ENCODE data around the gene MAP2K6.
A peak's percentile ranks its signal among the peaks of the same experiment; 100 is the strongest.

MAP2K6 gene

DNA sequence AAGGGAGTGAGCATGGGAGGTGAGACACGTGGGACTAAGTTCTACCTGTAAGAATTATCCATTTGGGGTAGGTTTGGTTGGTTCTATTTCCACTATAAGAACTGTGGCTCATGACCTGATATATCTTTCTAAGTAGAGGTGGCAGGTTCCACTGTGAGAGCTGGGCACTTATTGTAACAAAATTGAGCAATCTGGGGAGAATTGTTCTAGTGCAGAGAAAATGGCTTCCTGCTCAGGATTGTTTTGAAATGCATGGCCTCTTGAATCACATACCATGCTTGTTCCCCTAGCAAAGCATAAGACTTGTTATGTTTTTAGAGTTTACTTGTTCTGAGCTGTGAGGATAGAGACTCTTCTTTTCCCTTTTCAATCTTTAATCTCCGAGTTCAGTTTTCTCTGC, 125.9 kb downstream of the MAP2K6 start:
- no peak overlapping the region for H3K4me3 Mint-ChIP-seq
- no peak overlapping the region for H3K27ac Mint-ChIP-seq
- no peaks in the 10 kb centered on the region for H3K4me1 Mint-ChIP-seq
- H3K27me3 Mint-ChIP-seq = no peaks in the 10 kb centered on the region
- peaks cover 53% of the 10 kb centered on the region for H3K36me3 Mint-ChIP-seq
- ATAC-seq = no peak
- H3K9me3 Mint-ChIP-seq = no peaks in the 10 kb centered on the region

DNA sequence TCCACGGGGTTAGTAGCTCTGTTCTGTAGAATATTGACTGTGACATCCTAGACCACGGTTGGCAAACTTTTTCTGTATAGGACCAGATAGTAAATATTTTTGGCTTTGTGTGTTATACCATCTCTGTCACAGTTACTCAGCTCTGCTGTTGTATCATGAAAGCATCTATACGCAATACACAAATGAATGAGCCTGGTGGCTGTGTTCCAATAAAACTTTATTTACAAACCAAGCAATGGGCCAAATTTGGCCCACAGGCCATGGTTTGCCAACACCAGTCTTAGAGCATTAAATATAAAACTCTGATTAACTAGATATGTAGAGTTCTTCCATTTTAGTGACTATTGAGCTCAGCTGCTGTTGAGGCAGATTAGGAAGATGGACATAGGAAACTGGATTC, 132.7 kb downstream of the MAP2K6 start:
- Mint-ChIP-seq H3K9me3 (no peaks in the 10 kb centered on the region), H3K27ac (peak overlapping the region; percentile 36), H3K4me3 (no peak overlapping the region), H3K4me1 (peaks cover 11% of the 10 kb centered on the region), H3K27me3 (no peaks in the 10 kb centered on the region), H3K36me3 (peaks cover 14% of the 10 kb centered on the region)
- ATAC-seq = no peak

DNA sequence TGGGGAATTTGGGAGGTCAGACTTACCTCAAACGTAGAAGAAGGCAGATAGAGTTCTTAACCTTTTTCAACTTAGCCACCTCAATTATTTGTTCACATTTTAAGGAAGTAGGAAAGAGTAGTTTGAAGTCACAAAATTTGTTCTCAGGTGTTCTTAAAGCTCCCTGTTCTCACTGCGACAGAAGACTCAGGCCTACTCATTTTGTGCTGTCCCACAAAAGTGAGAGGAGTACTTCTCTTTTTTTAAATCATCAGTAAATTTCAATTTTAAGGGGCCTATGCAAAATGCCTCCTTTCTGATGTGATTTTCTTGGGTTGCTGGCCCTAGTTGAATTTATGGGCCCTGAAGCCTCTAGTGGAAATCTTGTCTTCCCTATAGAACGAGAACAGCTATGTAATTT, 133.4 kb downstream of the MAP2K6 start:
- H3K9me3 Mint-ChIP-seq = no peaks in the 10 kb centered on the region
- peaks cover 8% of the 10 kb centered on the region for H3K36me3 Mint-ChIP-seq
- peaks cover 11% of the 10 kb centered on the region for H3K4me1 Mint-ChIP-seq

DNA sequence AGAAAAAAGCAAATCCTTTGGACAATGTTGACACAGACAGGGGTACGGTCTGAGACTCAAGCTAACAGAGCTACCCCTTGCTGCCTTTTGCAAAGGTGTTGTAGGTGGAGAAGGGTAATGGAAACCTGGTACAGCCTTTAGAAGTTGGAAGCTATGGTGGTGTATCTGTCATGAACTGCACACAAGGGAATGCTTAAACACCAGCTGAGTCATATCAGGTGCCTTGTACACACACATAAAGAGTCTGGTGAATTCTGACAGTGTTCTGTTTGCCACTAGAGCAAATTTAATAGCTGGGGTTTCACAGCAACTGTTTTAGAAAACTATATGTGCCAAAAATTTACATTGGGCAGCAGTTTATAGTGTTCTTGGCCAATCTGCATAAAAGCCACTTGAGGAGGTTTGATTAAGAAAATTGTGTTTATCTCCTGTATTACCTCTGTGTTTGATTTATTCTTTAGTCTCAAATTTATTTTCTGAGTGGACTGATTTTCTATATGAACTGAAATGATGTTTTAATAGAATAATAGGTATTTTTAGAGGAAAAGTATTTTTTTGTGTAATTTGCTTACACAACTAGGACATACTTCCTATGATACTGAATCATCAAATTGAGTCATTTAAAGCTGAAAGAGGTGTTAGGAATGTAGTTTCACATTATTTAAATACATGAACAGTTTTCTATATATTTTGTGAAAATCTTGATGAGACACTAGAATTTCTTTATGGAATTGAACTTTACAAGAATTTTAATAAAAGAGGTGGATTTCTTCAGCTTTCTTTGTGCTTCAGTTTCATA, 136.9 kb downstream of the MAP2K6 start:
- H3K9me3 Mint-ChIP-seq = no peaks in the 10 kb centered on the region
- peaks cover 11% of the 10 kb centered on the region for H3K4me1 Mint-ChIP-seq
- peak; percentile 58 for ATAC-seq
- no peaks in the 10 kb centered on the region for H3K36me3 Mint-ChIP-seq
- H3K27ac Mint-ChIP-seq = no peak overlapping the region
- no peak overlapping the region for H3K4me3 Mint-ChIP-seq
- no peaks in the 10 kb centered on the region for H3K27me3 Mint-ChIP-seq

More for the DNA sequence above, 133.4 kb downstream of the MAP2K6 start:
- Mint-ChIP-seq H3K4me3 (no peak overlapping the region), H3K27ac (peak overlapping the region; percentile 36), H3K27me3 (no peaks in the 10 kb centered on the region)
- ATAC-seq = peak; percentile 78

DNA sequence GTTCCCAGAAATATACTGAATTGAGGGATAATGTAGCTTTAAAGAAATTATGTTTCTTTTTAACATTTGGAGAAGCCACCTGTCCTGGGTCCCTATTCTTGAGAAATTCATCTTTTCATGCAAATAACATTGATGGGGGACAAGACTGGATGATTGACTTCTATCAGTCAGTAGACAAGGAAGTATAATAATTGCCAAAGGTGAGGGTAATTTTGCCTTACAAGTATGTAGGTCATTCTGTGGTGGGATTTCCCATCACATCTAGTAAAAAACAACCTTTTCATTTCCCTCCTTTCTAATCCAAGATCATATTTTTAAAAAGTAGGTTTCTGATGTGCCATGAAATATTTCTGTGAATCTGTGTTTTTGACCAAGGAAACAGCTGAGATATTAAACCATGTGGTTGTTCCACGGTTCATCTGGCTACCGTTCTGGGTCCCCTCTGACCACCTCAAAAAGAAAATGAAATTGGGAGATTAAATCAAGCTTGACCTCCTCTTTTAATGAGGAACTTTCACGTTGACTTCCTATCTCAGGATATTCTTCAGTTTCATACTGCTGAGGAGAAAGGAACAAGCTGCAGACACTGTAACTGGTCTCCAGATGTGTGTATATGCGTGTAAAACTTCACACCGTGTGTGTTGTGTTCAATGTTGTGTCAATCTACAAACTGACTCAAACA, 138.6 kb downstream of the MAP2K6 start:
- Mint-ChIP-seq H3K27ac (no peak overlapping the region), H3K36me3 (no peaks in the 10 kb centered on the region)

DNA sequence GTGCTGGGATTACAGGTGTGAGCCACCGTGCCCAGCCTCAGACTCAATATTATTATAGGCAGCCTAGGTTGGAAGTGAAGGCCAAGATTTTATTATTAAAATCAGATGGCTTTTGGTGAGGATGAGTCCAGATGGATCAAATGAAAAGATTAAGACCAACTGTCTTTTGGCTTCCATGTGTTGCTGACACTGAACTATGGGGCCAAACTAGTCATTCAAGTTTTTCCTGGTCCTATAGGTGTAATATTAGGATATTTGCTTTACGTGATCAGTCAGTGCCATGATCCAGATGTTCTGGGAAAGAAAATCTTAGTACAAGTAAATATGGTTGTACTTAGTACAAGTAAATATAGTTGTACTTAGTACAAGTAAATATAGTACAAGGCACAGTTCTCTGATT, 140.6 kb downstream of the MAP2K6 start:
- Mint-ChIP-seq H3K36me3 (no peaks in the 10 kb centered on the region), H3K27ac (no peak overlapping the region), H3K4me3 (no peak overlapping the region), H3K9me3 (no peaks in the 10 kb centered on the region), H3K4me1 (no peaks in the 10 kb centered on the region), H3K27me3 (no peaks in the 10 kb centered on the region)
- ATAC-seq = no peak

More for the DNA sequence above, 138.6 kb downstream of the MAP2K6 start:
- H3K4me1 Mint-ChIP-seq = peaks cover 3% of the 10 kb centered on the region
- H3K9me3 Mint-ChIP-seq = no peaks in the 10 kb centered on the region
- ATAC-seq = peak; percentile 8
- H3K4me3 Mint-ChIP-seq = no peak overlapping the region
- no peaks in the 10 kb centered on the region for H3K27me3 Mint-ChIP-seq

DNA sequence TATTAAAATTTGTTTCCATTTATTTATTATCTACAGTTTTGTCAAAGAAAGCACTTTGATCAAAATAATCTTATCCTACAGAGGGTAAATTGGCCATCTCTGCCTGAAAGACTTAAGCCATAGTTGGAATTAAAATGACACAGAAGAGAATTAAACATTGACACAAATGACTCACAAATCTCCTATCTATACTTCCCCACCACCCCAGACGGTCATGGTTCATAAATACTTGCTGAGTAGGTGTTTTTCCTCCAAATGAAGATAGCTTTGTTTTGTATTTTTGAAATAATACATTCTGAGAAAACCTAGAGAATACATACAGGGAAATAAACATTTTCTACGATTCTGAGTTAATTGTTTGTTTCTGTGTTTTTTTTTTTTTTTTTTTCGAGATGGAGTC, 142.8 kb downstream of the MAP2K6 start:
- no peaks in the 10 kb centered on the region for H3K36me3 Mint-ChIP-seq
- ATAC-seq = no peak
- H3K4me1 Mint-ChIP-seq = no peaks in the 10 kb centered on the region
- no peaks in the 10 kb centered on the region for H3K27me3 Mint-ChIP-seq
- H3K4me3 Mint-ChIP-seq = no peak overlapping the region
- H3K9me3 Mint-ChIP-seq = no peaks in the 10 kb centered on the region
- H3K27ac Mint-ChIP-seq = no peak overlapping the region

DNA sequence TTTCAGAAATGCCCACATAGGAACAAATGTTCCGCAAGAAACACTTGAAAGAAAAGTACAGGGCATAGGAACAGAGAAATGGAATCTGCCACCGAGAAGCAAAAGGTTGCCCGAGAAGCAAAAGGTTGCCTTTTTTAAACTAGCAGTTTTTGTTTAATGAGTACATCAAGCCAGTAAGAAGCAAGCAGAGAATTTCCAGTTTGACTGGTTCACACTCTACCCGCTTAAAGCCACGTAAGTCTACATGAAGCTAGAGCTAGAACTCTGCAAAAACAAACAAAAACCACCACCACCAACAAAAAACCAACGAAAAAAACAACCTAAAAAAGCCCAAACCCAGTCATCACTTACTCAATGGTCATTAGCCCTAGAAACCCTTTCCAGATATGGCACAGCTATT, 144.3 kb downstream of the MAP2K6 start:
- Mint-ChIP-seq H3K27me3 (no peaks in the 10 kb centered on the region), H3K27ac (no peak overlapping the region), H3K9me3 (no peaks in the 10 kb centered on the region), H3K36me3 (no peaks in the 10 kb centered on the region), H3K4me3 (no peak overlapping the region), H3K4me1 (no peaks in the 10 kb centered on the region)
- ATAC-seq = no peak

DNA sequence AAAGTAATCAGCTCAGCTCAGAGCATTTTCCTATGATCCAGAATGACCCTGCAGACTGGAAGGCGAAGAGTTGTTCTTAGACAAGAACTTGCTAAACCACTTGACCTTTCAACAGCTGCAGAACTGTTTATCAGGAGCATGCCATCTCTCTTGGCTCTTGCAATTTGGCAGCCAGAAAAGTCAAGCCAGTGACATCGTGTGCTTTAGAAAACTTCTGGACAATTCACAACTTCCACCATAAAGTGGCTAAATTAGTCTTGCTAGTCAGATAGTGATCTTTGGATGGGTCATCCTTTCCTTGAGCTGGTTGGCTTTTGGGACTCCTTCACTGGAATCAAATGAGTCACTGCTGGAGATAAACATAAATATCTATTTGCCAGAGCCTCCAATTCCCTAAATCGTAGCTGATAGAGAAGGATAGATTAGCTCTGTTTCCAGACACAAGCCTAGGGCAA, 146.5 kb downstream of the MAP2K6 start:
- Mint-ChIP-seq H3K4me1 (no peaks in the 10 kb centered on the region), H3K9me3 (no peaks in the 10 kb centered on the region), H3K27ac (no peak overlapping the region), H3K36me3 (no peaks in the 10 kb centered on the region), H3K4me3 (no peak overlapping the region), H3K27me3 (peaks cover 13% of the 10 kb centered on the region)
- ATAC-seq = no peak

DNA sequence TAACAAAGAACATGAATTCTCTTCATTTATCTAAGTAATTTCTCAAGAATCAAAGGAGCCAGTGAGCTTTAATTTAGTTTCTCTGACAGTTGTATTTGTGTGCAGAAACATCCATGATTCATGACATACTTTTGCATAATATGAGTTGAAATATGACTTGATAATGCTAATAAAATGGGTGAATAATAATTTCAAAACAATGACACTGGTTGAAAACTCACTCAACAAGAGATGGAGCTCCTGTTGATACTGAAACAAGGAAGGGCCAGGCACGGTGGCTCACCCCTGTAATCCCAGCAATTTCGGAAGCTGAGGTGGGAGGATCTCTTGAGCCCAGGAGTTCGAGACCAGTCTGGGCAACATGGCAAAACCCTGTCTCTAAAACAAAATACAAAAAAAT, 147.0 kb downstream of the MAP2K6 start:
- no peaks in the 10 kb centered on the region for H3K9me3 Mint-ChIP-seq
- H3K36me3 Mint-ChIP-seq = no peaks in the 10 kb centered on the region
- H3K27me3 Mint-ChIP-seq = peaks cover 13% of the 10 kb centered on the region
- no peak for ATAC-seq
- H3K4me3 Mint-ChIP-seq = no peak overlapping the region
- H3K27ac Mint-ChIP-seq = no peak overlapping the region
- H3K4me1 Mint-ChIP-seq = no peaks in the 10 kb centered on the region

DNA sequence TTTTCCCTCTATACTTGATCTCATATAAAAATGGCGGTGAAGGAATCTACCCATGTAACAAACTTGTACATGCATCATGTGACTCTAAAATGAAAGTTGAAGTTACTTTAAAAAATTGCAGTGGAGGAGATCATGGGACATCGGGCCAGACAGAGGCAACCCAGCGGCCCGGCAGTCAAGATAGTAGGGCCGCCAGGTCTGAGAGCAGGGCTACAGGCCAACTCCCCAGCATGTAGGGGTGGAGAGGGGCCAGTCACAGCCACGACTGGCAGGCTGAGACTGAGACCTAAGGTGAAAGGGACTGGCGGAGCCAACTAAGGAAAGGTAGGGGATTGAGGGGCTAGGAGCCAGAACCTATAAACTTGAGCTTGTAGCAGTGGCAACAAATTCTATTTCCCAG, 150.9 kb downstream of the MAP2K6 start:
- no peak for ATAC-seq
- Mint-ChIP-seq H3K27ac (no peak overlapping the region), H3K4me3 (no peak overlapping the region), H3K36me3 (no peaks in the 10 kb centered on the region), H3K4me1 (peaks cover 10% of the 10 kb centered on the region), H3K27me3 (peaks cover 27% of the 10 kb centered on the region), H3K9me3 (no peaks in the 10 kb centered on the region)

DNA sequence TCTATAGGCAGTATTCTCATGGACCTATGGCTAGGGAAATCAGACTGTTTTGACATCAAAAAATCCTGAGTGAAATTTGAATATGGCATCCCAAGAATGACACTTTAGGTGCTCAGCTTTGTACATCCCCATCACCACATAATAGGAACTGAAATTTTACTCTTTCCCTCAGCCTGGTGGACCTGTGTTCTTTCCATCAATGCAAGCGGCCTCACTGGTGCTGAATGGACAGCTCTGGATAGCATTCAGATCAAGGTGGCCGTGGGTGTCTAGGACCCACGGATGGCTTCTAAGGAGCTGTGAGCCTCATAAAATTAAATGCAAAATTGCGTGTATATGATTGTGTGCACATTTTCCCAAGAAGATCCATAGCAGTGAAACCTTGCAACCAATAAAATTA, 152.6 kb downstream of the MAP2K6 start:
- H3K36me3 Mint-ChIP-seq = no peaks in the 10 kb centered on the region
- no peaks in the 10 kb centered on the region for H3K9me3 Mint-ChIP-seq
- H3K4me1 Mint-ChIP-seq = peaks cover 10% of the 10 kb centered on the region
- H3K27ac Mint-ChIP-seq = no peak overlapping the region
- peaks cover 27% of the 10 kb centered on the region for H3K27me3 Mint-ChIP-seq
- H3K4me3 Mint-ChIP-seq = no peak overlapping the region
- ATAC-seq = peak; percentile 16

DNA sequence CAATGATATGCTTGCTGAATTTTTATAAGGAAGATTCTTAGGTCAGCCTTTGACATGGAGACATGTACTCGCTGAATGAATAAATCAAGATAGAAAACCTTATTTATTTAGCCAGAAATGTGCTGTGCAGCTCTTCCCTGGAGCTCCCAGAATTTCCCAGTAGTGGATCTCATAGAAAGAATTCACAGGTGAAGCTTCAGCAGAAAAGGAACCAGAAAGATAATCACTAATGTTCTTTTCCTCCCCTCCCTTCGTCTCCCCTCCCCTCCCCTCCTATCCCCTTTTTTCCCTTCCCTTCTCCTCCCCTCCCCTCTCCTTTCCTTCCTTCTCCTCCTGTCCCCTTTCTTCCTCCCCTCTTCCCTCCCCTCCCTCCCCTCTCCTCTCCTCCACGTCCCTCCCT, 158.2 kb downstream of the MAP2K6 start:
- ATAC-seq = no peak
- Mint-ChIP-seq H3K27ac (no peak overlapping the region), H3K4me3 (no peak overlapping the region), H3K4me1 (peaks cover 17% of the 10 kb centered on the region), H3K9me3 (no peaks in the 10 kb centered on the region), H3K36me3 (no peaks in the 10 kb centered on the region), H3K27me3 (peaks cover 20% of the 10 kb centered on the region)

DNA sequence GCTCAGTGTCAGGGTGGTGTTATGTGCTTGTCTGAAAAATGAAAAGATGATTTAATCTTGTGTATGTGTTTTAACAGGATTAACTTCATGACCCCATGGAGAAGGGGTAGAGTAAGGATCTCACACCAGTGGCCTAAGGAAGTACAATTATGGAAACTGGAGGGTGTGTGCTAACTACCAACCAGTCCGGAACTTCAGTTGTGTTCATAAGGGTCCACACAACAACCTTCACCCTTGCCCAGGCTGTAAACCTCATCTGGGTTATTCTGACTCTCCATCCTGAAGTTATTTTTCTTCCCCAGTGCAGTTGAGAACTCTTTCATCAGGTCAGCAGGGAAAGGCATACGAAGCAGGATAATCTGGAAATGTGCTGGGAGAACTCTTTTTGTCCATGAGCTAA, 158.9 kb downstream of the MAP2K6 start:
- no peak for ATAC-seq
- Mint-ChIP-seq H3K9me3 (no peaks in the 10 kb centered on the region), H3K4me1 (peaks cover 17% of the 10 kb centered on the region), H3K27me3 (peaks cover 20% of the 10 kb centered on the region), H3K27ac (no peak overlapping the region), H3K4me3 (no peak overlapping the region), H3K36me3 (no peaks in the 10 kb centered on the region)

DNA sequence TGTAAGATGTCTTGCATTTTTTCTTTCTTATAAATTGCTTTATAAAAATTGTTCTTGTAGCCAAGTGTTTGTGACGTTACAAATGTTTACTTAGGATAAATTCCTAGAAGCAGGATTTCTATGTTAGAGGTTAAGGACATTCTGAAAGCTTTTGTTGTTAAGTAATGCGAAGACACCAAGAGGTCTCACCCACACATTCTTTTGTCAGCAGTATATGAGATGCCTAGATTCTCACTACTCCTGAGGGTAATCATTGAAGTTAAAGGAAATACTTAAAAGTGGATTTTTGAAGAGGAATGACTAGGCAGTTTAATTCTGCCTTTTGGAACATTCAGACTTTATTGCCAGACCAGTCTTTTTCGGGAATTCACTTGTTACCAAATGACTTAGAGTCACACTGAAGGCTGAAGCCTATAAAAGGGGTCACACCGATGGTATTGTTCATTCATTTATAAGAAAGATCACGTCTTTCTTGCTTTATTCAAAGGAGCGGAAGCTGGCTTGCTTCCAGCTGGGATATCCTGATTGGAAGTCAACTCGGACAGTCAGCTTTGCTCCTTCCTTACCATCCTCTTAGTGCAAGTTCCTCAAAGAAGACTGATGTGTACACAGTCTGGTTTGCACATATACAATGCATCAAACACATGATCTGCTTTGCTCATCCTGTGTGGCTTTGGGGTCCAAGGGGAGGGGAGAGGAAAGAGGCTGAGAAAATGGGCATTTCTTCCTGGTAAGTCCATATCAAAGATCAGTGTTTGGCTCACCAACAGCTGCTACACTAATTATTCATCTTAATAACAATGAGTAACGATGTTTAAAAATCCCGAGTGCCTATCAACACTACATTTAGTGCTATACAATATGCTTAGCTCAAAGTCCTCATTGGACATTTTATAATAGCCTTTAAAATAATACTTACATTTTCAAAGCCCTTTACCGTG, 160.0 kb downstream of the MAP2K6 start:
- ATAC-seq = no peak
- Mint-ChIP-seq H3K4me3 (no peak overlapping the region), H3K4me1 (peaks cover 8% of the 10 kb centered on the region), H3K9me3 (no peaks in the 10 kb centered on the region), H3K27ac (no peak overlapping the region), H3K36me3 (no peaks in the 10 kb centered on the region), H3K27me3 (peaks cover 21% of the 10 kb centered on the region)
